Stomach (tissue), 4 donors: ENCODE data around the gene PPP1R16B.

Source experiments
- CTCF ChIP-seq, 7 experiments: fragments of 450-650 bp in 4 of 7; fragments of 200-600 bp in 3 of 7; sonication (generic) in 3 of 7; IDR thresholded peaks; one replicate each; pipeline ENCODE4 v1.5.1; 2016 to 2019; ENCODE audit warnings: antibody characterized with exemption in 7 of 7, control low read depth in 2 of 7, mild to moderate bottlenecking in 1 of 7
- EP300 ChIP-seq: sonication (generic); formaldehyde crosslinking; IDR thresholded peaks from one replicate; pipeline ENCODE4 v1.6.1; 2017; ENCODE audit warnings: antibody characterized with exemption
- POLR2A ChIP-seq, 4 donors: fragments of 450-650 bp; IDR thresholded peaks; one replicate each; pipeline ENCODE4 v1.6.1; 2016; ENCODE audit warnings: antibody characterized with exemption in 4 of 4, control low read depth in 2 of 4, mild to moderate bottlenecking in 1 of 4, moderate library complexity in 1 of 4

GRCh38 chr20:38867062-38867359, 61.5 kb downstream of the PPP1R16B start:
- TF ChIP-seq CTCF (IDR thresholded peaks at IDR 0.05): no peak
- no peak for TF ChIP-seq POLR2A (IDR thresholded peaks at IDR 0.05)
- TF ChIP-seq EP300: no peak
